Karpas-422 (cell line): Measurements from ENCODE around the gene EZH1. TPM values are rescaled to one million over a fixed set of nuclear protein-coding genes. Genes with fewer than 3 reads are reported as not detected.

Source experiments
- DNase-seq: peaks from one replicate; pipeline ENCODE4 v3.0.0-alpha.2; 2015
- H2AFZ ChIP-seq: fragments of 200-600 bp; sonication (generic); 2 replicates; pipeline ENCODE4 v1.6.1; 2014; ENCODE audit warnings: antibody characterized with exemption, low read length, mixed read lengths
- H3K27ac ChIP-seq: fragments of 200-600 bp; sonication (generic); 2 replicates; pipeline ENCODE4 v1.5.1; 2014; ENCODE audit warnings: mild to moderate bottlenecking, low read length, moderate library complexity
- H3K27me3 ChIP-seq: fragments of 200-600 bp; sonication (generic); 2 replicates; pipeline ENCODE4 v1.6.1; 2014; ENCODE audit warnings: low read length, mixed read lengths
- H3K36me3 ChIP-seq: fragments of 200-600 bp; sonication (generic); 2 replicates; pipeline ENCODE4 v1.6.1; 2014; ENCODE audit warnings: low read length, mixed read lengths; ENCODE audit not compliant: insufficient read depth
- H3K4me1 ChIP-seq: fragments of 200-600 bp; sonication (generic); 2 replicates; pipeline ENCODE4 v1.6.1; 2014; ENCODE audit warnings: mild to moderate bottlenecking, low read length, mixed read lengths
- H3K4me2 ChIP-seq: fragments of 200-600 bp; sonication (generic); 2 replicates; pipeline ENCODE4 v1.6.1; 2014; ENCODE audit warnings: low read length, low read depth, mild to moderate bottlenecking; ENCODE audit not compliant: poor library complexity, severe bottlenecking
- H3K4me3 ChIP-seq: fragments of 200-600 bp; sonication (generic); 2 replicates; pipeline ENCODE4 v1.5.1; 2014; ENCODE audit warnings: mild to moderate bottlenecking, antibody characterized with exemption, low read length, mixed read lengths
- H3K79me2 ChIP-seq: fragments of 200-600 bp; sonication (generic); 2 replicates; pipeline ENCODE4 v1.6.1; 2014; ENCODE audit warnings: mild to moderate bottlenecking, low read length, mixed read lengths
- H3K9ac ChIP-seq: fragments of 200-600 bp; sonication (generic); 2 replicates; pipeline ENCODE4 v1.6.0; 2014; ENCODE audit warnings: low read length
- H3K9me2 ChIP-seq: fragments of 200-600 bp; sonication (generic), shearing (Covaris generic); replicated peaks from 2 replicates; pipeline ENCODE4 v1.6.0; 2014; ENCODE audit warnings: mild to moderate bottlenecking, low read length, moderate library complexity; ENCODE audit not compliant: insufficient read depth
- H3K9me3 ChIP-seq: fragments of 300-700, 200-600 bp; sonication (generic); 2 replicates; pipeline ENCODE4 v1.6.1; 2014; ENCODE audit warnings: low read length, mixed read lengths
- H4K20me1 ChIP-seq: fragments of 200-600 bp; sonication (generic); 2 replicates; pipeline ENCODE4 v1.6.1; 2014; ENCODE audit warnings: mild to moderate bottlenecking, antibody characterized with exemption, low read length, low read depth; ENCODE audit not compliant: insufficient read depth
- total RNA-seq: library from RNA; depleted of rRNA; stranded (reverse); fragments of >200 nt; shearing (Covaris generic); gene quantifications from 2 replicates; pipeline ENCODE4 v1.2.3, GENCODE V29; 2014; ENCODE audit warnings: low replicate concordance

Gene EZH1
- total RNA-seq, 1 experiment from 2014 or later: 38.0 TPM

GRCh38 chr17:42708588-42708987, 36.3 kb downstream of the EZH1 start:
- Histone ChIP-seq H3K4me1 (no peaks in the 10 kb centered on the region), H3K9ac (no peak overlapping the region), H3K79me2 (no peaks in the 10 kb centered on the region), H3K4me3 (no peak overlapping the region), H3K9me3 (no peaks in the 10 kb centered on the region), H3K27ac (no peak overlapping the region), H3K27me3 (no peaks in the 10 kb centered on the region), H3K4me2 (no peak overlapping the region), H2AFZ (no peak overlapping the region), H3K36me3 (peaks cover 24% of the 10 kb centered on the region), H3K9me2 (no peaks in the 10 kb centered on the region), H4K20me1 (no peaks in the 10 kb centered on the region)
- no peak for DNase-seq

- Histone ChIP-seq H3K4me2 (no peak overlapping the region), H3K27ac (no peak overlapping the region), H3K9me3 (no peaks in the 10 kb centered on the region), H3K4me3 (no peak overlapping the region), H3K9me2 (no peaks in the 10 kb centered on the region), H4K20me1 (no peaks in the 10 kb centered on the region), H3K79me2 (no peaks in the 10 kb centered on the region), H3K4me1 (no peaks in the 10 kb centered on the region), H3K27me3 (no peaks in the 10 kb centered on the region), H3K9ac (no peak overlapping the region), H3K36me3 (peaks cover 14% of the 10 kb centered on the region), H2AFZ (no peak overlapping the region)
- DNase-seq: no peak
Observed at GRCh38 chr17:42706732-42707131, 38.1 kb downstream of the EZH1 start.

- Histone ChIP-seq H3K9ac (no peak overlapping the region), H3K27me3 (no peaks in the 10 kb centered on the region), H3K9me3 (no peaks in the 10 kb centered on the region), H3K4me3 (no peak overlapping the region), H3K27ac (no peak overlapping the region), H3K4me1 (no peaks in the 10 kb centered on the region), H4K20me1 (no peaks in the 10 kb centered on the region), H3K4me2 (no peak overlapping the region), H2AFZ (no peak overlapping the region), H3K9me2 (no peaks in the 10 kb centered on the region), H3K36me3 (peaks cover 14% of the 10 kb centered on the region), H3K79me2 (no peaks in the 10 kb centered on the region)
- DNase-seq: no peak
Observed at GRCh38 chr17:42704837-42705494, 39.9 kb downstream of the EZH1 start.

DNA sequence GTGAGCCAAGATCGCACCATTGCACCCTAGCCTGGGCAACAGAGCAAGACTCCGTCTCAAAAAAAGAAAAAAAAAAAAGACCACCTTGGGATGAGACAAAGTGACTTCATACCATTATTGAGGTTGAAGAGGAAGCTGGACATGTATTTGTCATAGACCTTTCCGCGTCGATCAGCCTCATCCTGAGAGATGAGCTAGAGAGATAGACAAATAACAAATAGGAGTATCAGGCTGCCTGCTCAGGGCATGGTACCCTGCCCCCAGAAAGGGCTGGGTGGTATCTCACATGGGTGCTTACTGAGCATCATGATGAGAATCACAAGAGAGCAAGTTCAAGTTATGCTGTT, 40.4 kb downstream of the EZH1 start:
- H3K4me2 ChIP-seq: no peak overlapping the region
- no peaks in the 10 kb centered on the region for H3K4me1 ChIP-seq
- DNase-seq: no peak
- H3K36me3 ChIP-seq: peaks cover 14% of the 10 kb centered on the region
- no peak overlapping the region for H3K9ac ChIP-seq
- H3K27me3 ChIP-seq: no peaks in the 10 kb centered on the region
- no peak overlapping the region for H3K27ac ChIP-seq
- no peak overlapping the region for H3K4me3 ChIP-seq
- H4K20me1 ChIP-seq: no peaks in the 10 kb centered on the region
- H2AFZ ChIP-seq: no peak overlapping the region
- H3K79me2 ChIP-seq: no peaks in the 10 kb centered on the region
- H3K9me2 ChIP-seq: no peaks in the 10 kb centered on the region
- H3K9me3 ChIP-seq: no peaks in the 10 kb centered on the region

GRCh38 chr17:42702446-42702845, 42.4 kb downstream of the EZH1 start:
- no peak overlapping the region for H3K4me2 ChIP-seq
- no peak for DNase-seq
- no peaks in the 10 kb centered on the region for H3K4me1 ChIP-seq

GRCh38 chr17:42700586-42701289, 44.1 kb downstream of the EZH1 start:
- H3K4me3 ChIP-seq: no peak overlapping the region
- no peaks in the 10 kb centered on the region for H3K9me3 ChIP-seq
- no peak overlapping the region for H3K27ac ChIP-seq
- no peaks in the 10 kb centered on the region for H4K20me1 ChIP-seq
- H3K27me3 ChIP-seq: no peaks in the 10 kb centered on the region
- no peak for DNase-seq
- no peak overlapping the region for H3K4me2 ChIP-seq
- peaks cover 10% of the 10 kb centered on the region for H3K36me3 ChIP-seq
- no peaks in the 10 kb centered on the region for H3K79me2 ChIP-seq
- H3K9ac ChIP-seq: no peak overlapping the region
- no peaks in the 10 kb centered on the region for H3K4me1 ChIP-seq
- no peak overlapping the region for H2AFZ ChIP-seq
- H3K9me2 ChIP-seq: no peaks in the 10 kb centered on the region

More at GRCh38 chr17:42702446-42702845, 42.4 kb downstream of the EZH1 start:
- Histone ChIP-seq H3K9ac (no peak overlapping the region), H4K20me1 (no peaks in the 10 kb centered on the region), H3K27me3 (no peaks in the 10 kb centered on the region), H2AFZ (no peak overlapping the region), H3K4me3 (no peak overlapping the region), H3K9me2 (no peaks in the 10 kb centered on the region), H3K27ac (no peak overlapping the region), H3K9me3 (no peaks in the 10 kb centered on the region), H3K36me3 (peaks cover 10% of the 10 kb centered on the region), H3K79me2 (no peaks in the 10 kb centered on the region)

DNA sequence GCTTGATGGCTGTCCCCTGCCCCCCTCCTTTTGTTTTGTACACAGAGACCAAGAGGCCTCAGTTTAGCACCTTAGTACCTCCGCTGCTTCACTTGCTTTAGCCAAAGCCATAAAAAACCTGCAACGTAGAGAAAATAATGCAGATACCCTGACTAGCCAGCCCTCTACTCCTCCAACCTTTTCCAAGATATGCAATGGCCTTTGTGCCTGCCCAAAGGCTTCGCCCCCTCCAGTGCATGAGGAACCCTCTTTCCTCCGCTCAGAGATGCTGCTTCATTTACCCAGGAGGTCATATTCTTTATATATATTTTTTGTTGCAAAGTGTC, 45.5 kb downstream of the EZH1 start:
- no peaks in the 10 kb centered on the region for H3K9me3 ChIP-seq
- H3K9ac ChIP-seq: no peak overlapping the region
- DNase-seq: no peak
- H3K79me2 ChIP-seq: no peaks in the 10 kb centered on the region
- H2AFZ ChIP-seq: no peak overlapping the region
- H3K27ac ChIP-seq: no peak overlapping the region
- no peak overlapping the region for H3K4me3 ChIP-seq
- H3K36me3 ChIP-seq: peaks cover 6% of the 10 kb centered on the region
- H3K4me1 ChIP-seq: no peaks in the 10 kb centered on the region
- H3K9me2 ChIP-seq: no peaks in the 10 kb centered on the region
- H4K20me1 ChIP-seq: no peaks in the 10 kb centered on the region
- H3K4me2 ChIP-seq: no peak overlapping the region
- H3K27me3 ChIP-seq: no peaks in the 10 kb centered on the region

- Histone ChIP-seq H3K4me1 (no peaks in the 10 kb centered on the region), H3K36me3 (peaks cover 4% of the 10 kb centered on the region; the same call in 1 of the 2 replicates), H2AFZ (no peak overlapping the region), H3K79me2 (no peaks in the 10 kb centered on the region), H3K9me2 (no peaks in the 10 kb centered on the region), H3K27me3 (no peaks in the 10 kb centered on the region), H3K4me2 (no peak overlapping the region), H3K9me3 (no peaks in the 10 kb centered on the region), H4K20me1 (no peaks in the 10 kb centered on the region), H3K27ac (no peak overlapping the region), H3K9ac (no peak overlapping the region), H3K4me3 (no peak overlapping the region)
- DNase-seq: no peak
Observed at GRCh38 chr17:42698736-42699414, 46.0 kb downstream of the EZH1 start.
